Measurements from ENCODE around the gene C1GALT1. TPM values are rescaled to one million over a fixed set of nuclear protein-coding genes. Genes with fewer than 3 reads are reported as not detected.
A peak's percentile ranks its signal among the peaks of the same experiment; 100 is the strongest.

Gene C1GALT1
- total and polyA plus RNA-seq, 7 experiments from 2014 or later = 47.9 to 60.1 (median 54.5) TPM

GRCh38 chr7:7251742-7252141 lies 69.4 kb downstream of the C1GALT1 start:
- peaks cover 0 to 6% of the 10 kb centered on the region in 2 donors for H3K4me1 ChIP-seq (ENCODE audit: control insufficient read depth in 2 of 2, insufficient read depth in 2 of 2, low read length in 2 of 2)
- H3K27ac Mint-ChIP-seq = peak overlapping the region in 6 of 9 donors; percentile 16 to 92 (median 51)
- DNase-seq (no peak), ATAC-seq (peak; percentile 67)
- intact Hi-C loops (cut with micrococcal nuclease) = no loop called here
- H3K27me3 Mint-ChIP-seq = no peaks in the 10 kb centered on the region
- H3K9me3 Mint-ChIP-seq = no peaks in the 10 kb centered on the region
- no peaks in the 10 kb centered on the region for H3K9me3 ChIP-seq (ENCODE audit: control insufficient read depth in 2 of 3, low read length in 3 of 3)
- no peak overlapping the region for H3K4me3 Mint-ChIP-seq
- no peak overlapping the region for H3K27ac ChIP-seq (ENCODE audit: low read depth, low read length)
- CTCF ChIA-PET = no interaction called here
- no peaks in the 10 kb centered on the region for H3K27me3 ChIP-seq (ENCODE audit: control insufficient read depth in 2 of 2, insufficient read depth in 2 of 2, low read length in 2 of 2)
- H3K4me1 Mint-ChIP-seq = peaks cover 9 to 42% (median 27%) of the 10 kb centered on the region in 7 donors
- H3K4me3 ChIP-seq (ENCODE audit: low read length) = no peak overlapping the region
- H3K36me3 ChIP-seq (ENCODE audit: control insufficient read depth in 2 of 3, insufficient read depth in 3 of 3, low read length in 3 of 3) = peaks cover 0 to 1% (median 0%) of the 10 kb centered on the region in 3 experiments
- peaks cover 0 to 40% (median 18%) of the 10 kb centered on the region in 5 donors for H3K36me3 Mint-ChIP-seq
- POLR2A ChIA-PET = no interaction called here

DNA sequence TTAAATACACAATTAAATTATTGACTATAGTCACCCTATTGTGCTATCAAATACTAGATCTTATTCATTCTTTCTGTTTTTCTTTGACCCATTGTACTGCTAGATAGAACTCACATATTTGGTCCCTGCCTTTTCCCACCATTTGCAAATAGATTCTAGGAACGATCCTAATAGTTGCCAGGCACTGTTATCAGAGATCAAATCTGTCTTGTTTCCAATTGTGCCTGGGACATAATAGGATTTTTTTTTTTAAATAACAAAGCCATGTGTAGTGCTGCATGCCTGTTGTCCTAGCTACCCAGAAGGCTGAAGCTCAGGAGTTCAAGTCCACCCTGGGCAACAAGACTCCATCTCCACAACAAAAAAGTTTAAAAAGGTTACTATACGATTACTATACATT lies 72.0 kb downstream of the C1GALT1 start:
- intact Hi-C loops (cut with micrococcal nuclease) = no loop called here
- Mint-ChIP-seq H3K4me3 (no peak overlapping the region), H3K36me3 (peaks cover 0 to 42% (median 15%) of the 10 kb centered on the region in 5 donors), H3K9me3 (no peaks in the 10 kb centered on the region), H3K27me3 (no peaks in the 10 kb centered on the region), H3K27ac (peak overlapping the region in 5 of 9 donors; percentile 44 to 92 (median 82)), H3K4me1 (peaks cover 10 to 50% (median 37%) of the 10 kb centered on the region in 7 donors)
- peaks cover 8 to 14% of the 10 kb centered on the region in 2 donors for H3K4me1 ChIP-seq (ENCODE audit: control insufficient read depth in 2 of 2, insufficient read depth in 2 of 2, low read length in 2 of 2)
- ChIA-PET POLR2A (interaction anchor here (0.7 kb wide), 1 partner anchor 10 kb away, joined by 3 read pairs; no protein-coding TSS in a partner anchor), CTCF (interaction anchor here (0.6 kb wide), 1 partner anchor 306 kb away, joined by 4 read pairs; no protein-coding TSS in a partner anchor)
- peaks cover 0 to 3% (median 0%) of the 10 kb centered on the region in 3 experiments for H3K36me3 ChIP-seq (ENCODE audit: control insufficient read depth in 2 of 3, insufficient read depth in 3 of 3, low read length in 3 of 3)
- ATAC-seq (no peak), DNase-seq (no peak)
- no peaks in the 10 kb centered on the region for H3K9me3 ChIP-seq (ENCODE audit: control insufficient read depth in 2 of 3, low read length in 3 of 3)
- no peak overlapping the region for H3K4me3 ChIP-seq (ENCODE audit: low read length)
- no peak overlapping the region for H3K27ac ChIP-seq (ENCODE audit: low read depth, low read length)
- H3K27me3 ChIP-seq (ENCODE audit: control insufficient read depth in 2 of 2, insufficient read depth in 2 of 2, low read length in 2 of 2) = no peaks in the 10 kb centered on the region

- no peaks in the 10 kb centered on the region for H3K27me3 Mint-ChIP-seq
- peaks cover 0 to 3% (median 0%) of the 10 kb centered on the region in 3 experiments for H3K36me3 ChIP-seq (ENCODE audit: control insufficient read depth in 2 of 3, insufficient read depth in 3 of 3, low read length in 3 of 3)
- intact Hi-C loops (cut with micrococcal nuclease) = loop anchor here (5.0 kb wide), 4 partner anchors 53 to 717 kb away; partner anchors contain the start of gene GLCCI1 (in 1 of the 2)
- H3K4me1 Mint-ChIP-seq = peaks cover 13 to 56% (median 43%) of the 10 kb centered on the region in 7 donors
- H3K9me3 Mint-ChIP-seq = no peaks in the 10 kb centered on the region
- no peaks in the 10 kb centered on the region for H3K9me3 ChIP-seq (ENCODE audit: control insufficient read depth in 2 of 3, low read length in 3 of 3)
- CTCF ChIA-PET = interaction anchor here (0.6 kb wide), 1 partner anchor 305 kb away, joined by 4 read pairs; no protein-coding TSS in a partner anchor
- ATAC-seq = no peak
- H3K36me3 Mint-ChIP-seq = peaks cover 0 to 42% (median 15%) of the 10 kb centered on the region in 5 donors
- H3K27ac Mint-ChIP-seq = peak overlapping the region in 7 of 9 donors; percentile 22 to 92 (median 70)
- no peak overlapping the region for H3K27ac ChIP-seq (ENCODE audit: low read depth, low read length)
- DNase-seq = no peak
- peaks cover 13 to 14% of the 10 kb centered on the region in 2 donors for H3K4me1 ChIP-seq (ENCODE audit: control insufficient read depth in 2 of 2, insufficient read depth in 2 of 2, low read length in 2 of 2)
- H3K27me3 ChIP-seq (ENCODE audit: control insufficient read depth in 2 of 2, insufficient read depth in 2 of 2, low read length in 2 of 2) = no peaks in the 10 kb centered on the region
- POLR2A ChIA-PET = no interaction called here
- no peak overlapping the region for H3K4me3 Mint-ChIP-seq
- no peak overlapping the region for H3K4me3 ChIP-seq (ENCODE audit: low read length)
These were observed 72.6 kb downstream of the C1GALT1 start for GRCh38 chr7:7254908-7255307.

DNA sequence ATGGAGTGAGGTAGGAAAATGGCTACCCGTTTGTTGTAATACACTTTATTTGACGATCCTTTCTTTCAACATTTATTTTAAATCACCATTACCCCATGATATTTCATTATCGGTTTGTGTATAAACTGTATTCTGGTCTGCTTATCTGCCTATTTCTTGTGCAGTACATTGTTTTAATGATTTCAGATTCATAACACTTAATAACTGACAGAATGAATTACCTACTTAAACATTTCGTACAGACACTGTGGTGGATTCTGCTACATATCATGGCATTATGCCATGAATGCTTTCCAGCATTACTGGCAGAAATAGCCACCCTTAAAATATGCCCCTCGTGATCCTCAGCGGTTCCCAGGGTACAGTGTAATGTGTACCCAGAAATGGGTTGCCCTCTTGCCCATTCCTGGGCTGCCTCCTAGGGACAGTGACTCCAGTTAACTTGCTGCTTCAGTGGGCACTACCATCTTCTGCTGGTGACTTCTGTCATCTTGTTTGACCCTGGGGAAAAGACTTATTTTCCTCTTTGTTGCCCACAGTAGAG lies 74.5 kb downstream of the C1GALT1 start:
- Histone ChIP-seq H3K27me3 (ENCODE audit: control insufficient read depth in 2 of 2, insufficient read depth in 2 of 2, low read length in 2 of 2) (no peaks in the 10 kb centered on the region), H3K36me3 (ENCODE audit: control insufficient read depth in 2 of 3, insufficient read depth in 3 of 3, low read length in 3 of 3) (peaks cover 0 to 3% (median 0%) of the 10 kb centered on the region in 3 experiments), H3K4me3 (ENCODE audit: low read length) (no peak overlapping the region), H3K4me1 (ENCODE audit: control insufficient read depth in 2 of 2, insufficient read depth in 2 of 2, low read length in 2 of 2) (peaks cover 14 to 19% of the 10 kb centered on the region in 2 donors), H3K27ac (ENCODE audit: low read depth, low read length) (peak overlapping the region; percentile 27), H3K9me3 (ENCODE audit: control insufficient read depth in 2 of 3, low read length in 3 of 3) (no peaks in the 10 kb centered on the region)
- peaks cover 0 to 48% (median 12%) of the 10 kb centered on the region in 5 donors for H3K36me3 Mint-ChIP-seq
- ChIA-PET POLR2A (no interaction called here), CTCF (no interaction called here)
- DNase-seq (no peak), ATAC-seq (no peak)
- H3K27ac Mint-ChIP-seq = peak overlapping the region; percentile 55 to 92 (median 83)
- peaks cover 0 to 15% (median 3%) of the 10 kb centered on the region in 11 donors for H3K9me3 Mint-ChIP-seq
- H3K4me1 Mint-ChIP-seq = peaks cover 10 to 63% (median 48%) of the 10 kb centered on the region in 7 donors
- intact Hi-C loops (cut with micrococcal nuclease) = loop anchor here (5.0 kb wide), 4 partner anchors 55 to 715 kb away; partner anchors contain the start of gene GLCCI1 (in 1 of the 2)
- peak overlapping the region in 1 of 10 donors; percentile 15 for H3K4me3 Mint-ChIP-seq
- H3K27me3 Mint-ChIP-seq = no peaks in the 10 kb centered on the region

GRCh38 chr7:7257899-7258692 lies 75.8 kb downstream of the C1GALT1 start:
- no peaks in the 10 kb centered on the region for H3K27me3 Mint-ChIP-seq
- Histone ChIP-seq H3K9me3 (ENCODE audit: control insufficient read depth in 2 of 3, low read length in 3 of 3) (no peaks in the 10 kb centered on the region), H3K27me3 (ENCODE audit: control insufficient read depth in 2 of 2, insufficient read depth in 2 of 2, low read length in 2 of 2) (no peaks in the 10 kb centered on the region), H3K4me1 (ENCODE audit: control insufficient read depth in 2 of 2, insufficient read depth in 2 of 2, low read length in 2 of 2) (peaks cover 14 to 19% of the 10 kb centered on the region in 2 donors), H3K36me3 (ENCODE audit: control insufficient read depth in 2 of 3, insufficient read depth in 3 of 3, low read length in 3 of 3) (peaks cover 0 to 3% (median 0%) of the 10 kb centered on the region in 3 experiments), H3K4me3 (ENCODE audit: low read length) (no peak overlapping the region), H3K27ac (ENCODE audit: low read depth, low read length) (peak overlapping the region; percentile 62)
- peaks cover 10 to 64% (median 49%) of the 10 kb centered on the region in 7 donors for H3K4me1 Mint-ChIP-seq
- H3K27ac Mint-ChIP-seq = peak overlapping the region; percentile 70 to 92 (median 86)
- no peak for DNase-seq
- H3K9me3 Mint-ChIP-seq = peaks cover 0 to 21% (median 5%) of the 10 kb centered on the region in 11 donors
- H3K36me3 Mint-ChIP-seq = peaks cover 0 to 49% (median 9%) of the 10 kb centered on the region in 5 donors
- POLR2A ChIA-PET = interaction anchor here (0.5 to 1.7 kb wide), 5 partner anchors 15 to 711 kb away, joined by 3 to 6 read pairs (median 3); partner anchors contain the start of genes C1GALT1 and GLCCI1
- CTCF ChIA-PET = interaction anchor here (0.7 to 1.0 kb wide), 3 partner anchors 14 to 153 kb away, joined by 3 to 5 read pairs (median 4); no protein-coding TSS in a partner anchor
- H3K4me3 Mint-ChIP-seq = peak overlapping the region; percentile 46 to 78 (median 71)
- ATAC-seq = peak; percentile 60
- intact Hi-C loops (cut with micrococcal nuclease) = loop anchor here (1.0 to 5.0 kb wide), 10 partner anchors 9 to 714 kb away; partner anchors contain the start of genes C1GALT1 (in 2 of the 2), GLCCI1 (in 1 of the 2), MIOS (in 1 of the 2) and UMAD1 (in 1 of the 2)

DNA sequence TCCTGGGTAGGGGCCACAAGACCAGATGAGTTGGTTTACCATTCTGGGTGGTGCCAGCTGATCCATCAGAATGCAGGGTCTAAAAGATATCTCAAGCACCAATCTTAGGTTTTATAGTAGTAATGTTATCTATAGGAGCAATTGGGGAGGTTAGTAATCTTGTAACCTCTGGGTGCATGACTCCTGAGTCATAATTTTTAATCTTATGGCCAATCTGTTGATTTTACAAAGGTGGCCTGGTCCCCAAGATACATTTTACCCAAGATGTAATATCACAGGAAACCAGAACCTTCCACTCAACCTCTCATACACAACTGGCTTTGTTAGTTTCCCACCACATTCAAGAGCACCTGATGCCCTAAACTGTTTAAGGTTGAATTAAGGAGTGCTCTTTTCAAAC lies 79.5 kb downstream of the C1GALT1 start:
- CTCF ChIA-PET = no interaction called here

More for the DNA sequence above, 79.5 kb downstream of the C1GALT1 start:
- intact Hi-C loops (cut with micrococcal nuclease) = loop anchor here in 1 of 2 donors (1.0 kb wide), 1 partner anchor 157 kb away; no protein-coding TSS in a partner anchor
- H3K36me3 ChIP-seq (ENCODE audit: control insufficient read depth in 2 of 3, insufficient read depth in 3 of 3, low read length in 3 of 3) = peaks cover 0 to under 1% (median 0%) of the 10 kb centered on the region in 3 experiments
- Mint-ChIP-seq H3K36me3 (peaks cover 0 to 31% (median 3%) of the 10 kb centered on the region in 5 donors), H3K27ac (peak overlapping the region in 4 of 9 donors; percentile 25 to 90 (median 48)), H3K9me3 (peaks cover 0 to 21% (median 5%) of the 10 kb centered on the region in 11 donors), H3K27me3 (no peaks in the 10 kb centered on the region), H3K4me1 (peaks cover 10 to 45% (median 36%) of the 10 kb centered on the region in 7 donors), H3K4me3 (no peak overlapping the region)
- POLR2A ChIA-PET = no interaction called here
- ATAC-seq (no peak), DNase-seq (no peak)
- no peaks in the 10 kb centered on the region for H3K27me3 ChIP-seq (ENCODE audit: control insufficient read depth in 2 of 2, insufficient read depth in 2 of 2, low read length in 2 of 2)
- H3K9me3 ChIP-seq (ENCODE audit: control insufficient read depth in 2 of 3, low read length in 3 of 3) = no peaks in the 10 kb centered on the region
- H3K4me1 ChIP-seq (ENCODE audit: control insufficient read depth in 2 of 2, insufficient read depth in 2 of 2, low read length in 2 of 2) = peaks cover 14 to 19% of the 10 kb centered on the region in 2 donors
- H3K4me3 ChIP-seq (ENCODE audit: low read length) = no peak overlapping the region
- H3K27ac ChIP-seq (ENCODE audit: low read depth, low read length) = no peak overlapping the region
